ENCODE data around the gene ANKRD11.

ANKRD11 gene

GRCh38 chr16:89378947-89379771 is 111.2 kb downstream of the ANKRD11 start:
- DNase-seq = no peak

GRCh38 chr16:89377453-89377848 is 112.9 kb downstream of the ANKRD11 start:
- DNase-seq = no peak

GRCh38 chr16:89376812-89377452 is 113.4 kb downstream of the ANKRD11 start:
- DNase-seq = no peak

- no peak for DNase-seq
Measured at GRCh38 chr16:89375686-89376085, 114.7 kb downstream of the ANKRD11 start.

GRCh38 chr16:89375021-89375420 is 115.3 kb downstream of the ANKRD11 start:
- DNase-seq = no peak

GRCh38 chr16:89374393-89374960 is 115.9 kb downstream of the ANKRD11 start:
- no peak for DNase-seq

- no peak for DNase-seq
Measured at GRCh38 chr16:89373355-89374110, 116.8 kb downstream of the ANKRD11 start.

- DNase-seq = no peak
Measured at GRCh38 chr16:89371968-89372634, 118.3 kb downstream of the ANKRD11 start.

- no peak for DNase-seq
Measured at GRCh38 chr16:89371386-89371785, 119.0 kb downstream of the ANKRD11 start.

GRCh38 chr16:89370601-89371000 is 119.8 kb downstream of the ANKRD11 start:
- no peak for DNase-seq

GRCh38 chr16:89370081-89370511 is 120.3 kb downstream of the ANKRD11 start:
- no peak for DNase-seq

GRCh38 chr16:89369266-89369895 is 121.0 kb downstream of the ANKRD11 start:
- DNase-seq = no peak

- DNase-seq = no peak
Measured at GRCh38 chr16:89368604-89369249, 121.6 kb downstream of the ANKRD11 start.

- no peak for DNase-seq
Measured at GRCh38 chr16:89367538-89367915, 122.8 kb downstream of the ANKRD11 start.

- no peak for DNase-seq
Measured at GRCh38 chr16:89366561-89367537, 123.5 kb downstream of the ANKRD11 start.

- DNase-seq = no peak
Measured at GRCh38 chr16:89365996-89366395, 124.4 kb downstream of the ANKRD11 start.

GRCh38 chr16:89365044-89365467 is 125.3 kb downstream of the ANKRD11 start:
- DNase-seq = no peak

- DNase-seq = no peak
Measured at GRCh38 chr16:89364606-89365005, 125.8 kb downstream of the ANKRD11 start.

- DNase-seq = peak; percentile 36
Measured at GRCh38 chr16:89363621-89364393, 126.6 kb downstream of the ANKRD11 start.

All from T-helper 9 cell (primary cell).